C1 segment of cervical spinal cord (tissue), 14 donors: ENCODE results near the gene NCMAP.
"Not testable (repeated sequence)": the region's sequence is repeated elsewhere in the genome, so short reads cannot be mapped to it uniquely, and the experiment has no call there.

Experiments
- DNase-seq, 14 donors: peaks; one replicate each; lab custom pipeline; 2025; lab: John Stamatoyannopoulos, UW

Gene NCMAP

DNA sequence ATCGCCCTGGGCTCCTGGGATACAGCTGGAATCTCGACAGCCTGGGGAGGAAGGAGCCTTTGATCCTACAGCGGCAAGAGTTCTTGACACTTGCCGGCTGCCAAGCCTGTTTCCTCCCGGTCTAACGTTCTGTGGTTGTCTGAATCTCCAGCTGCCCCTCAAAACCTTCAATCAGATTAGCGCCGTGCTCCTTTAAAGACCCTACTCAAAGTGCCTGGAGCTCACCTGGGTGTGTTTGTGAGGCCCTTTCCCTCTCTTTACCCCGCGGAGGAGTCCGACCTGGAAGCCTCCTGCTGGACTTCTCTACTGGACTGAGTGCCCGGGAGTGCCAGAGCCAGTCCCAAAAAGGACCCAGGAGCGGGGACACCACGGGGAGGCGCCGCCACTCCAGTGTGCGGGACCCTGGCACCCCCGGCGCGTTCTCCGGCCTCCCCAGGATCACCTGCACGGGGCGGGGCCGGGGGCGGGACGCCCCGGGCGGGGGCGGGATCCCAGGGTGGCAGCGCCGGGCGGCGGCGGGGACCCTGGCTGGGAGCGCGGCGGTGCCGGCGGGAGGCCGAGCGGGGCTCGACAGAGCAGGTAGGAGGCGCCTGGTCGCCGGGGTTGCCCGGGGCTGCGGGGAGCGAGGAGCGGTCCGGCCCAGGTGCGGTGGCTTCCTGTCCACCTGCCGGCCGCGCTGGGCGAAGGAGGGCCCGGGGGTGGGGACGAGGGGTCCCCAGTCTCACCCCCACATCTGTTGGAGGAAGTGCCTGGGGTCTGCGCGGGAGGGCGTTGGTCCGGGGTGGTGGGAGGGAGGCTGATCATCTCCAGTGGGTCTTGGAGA, at the start of gene NCMAP:
NCMAP (plus strand) TSS at position 497 of the 823 bp plus-strand sequence. CDS start 39,344 bp downstream, outside the sequence.
- DNase-seq = no peak

GRCh38 chr1:24506691-24507381, 49.1 kb upstream of the NCMAP start:
- peak in 1 of 14 donors; percentile 48 for DNase-seq

GRCh38 chr1:24507405-24507804, 48.5 kb upstream of the NCMAP start:
- no peak for DNase-seq

- no peak for DNase-seq
These were observed 47.0 kb upstream of the NCMAP start for GRCh38 chr1:24508911-24509310.

DNA sequence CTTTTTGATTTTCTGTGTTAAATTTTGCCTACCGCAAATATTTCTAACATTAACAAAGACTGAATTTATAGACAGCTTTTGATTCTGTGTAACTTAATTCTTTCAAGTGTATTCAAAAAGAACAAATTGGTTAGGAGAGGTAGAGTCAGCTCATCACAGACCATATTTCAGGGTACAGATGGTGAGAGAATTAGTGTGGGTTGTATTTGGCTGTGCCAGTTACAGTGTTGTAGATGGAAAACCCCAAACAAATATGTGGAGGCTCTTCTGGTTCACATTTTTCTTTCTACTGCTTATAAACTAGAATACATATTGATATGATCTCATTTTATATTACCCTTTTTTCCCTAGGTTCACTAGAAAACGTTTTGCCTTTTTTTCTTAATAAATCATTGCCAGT, 42.2 kb upstream of the NCMAP start:
- DNase-seq = peak in 1 of 14 donors; percentile 76

- peak in 1 of 14 donors; percentile 33 for DNase-seq
These were observed 40.9 kb upstream of the NCMAP start for GRCh38 chr1:24514946-24515345.

- peak in 1 of 14 donors; percentile 73 for DNase-seq
These were observed 40.1 kb upstream of the NCMAP start for GRCh38 chr1:24515671-24516209.

- DNase-seq = peak in 1 of 14 donors; percentile 32
These were observed 39.4 kb upstream of the NCMAP start for GRCh38 chr1:24516506-24516905.

DNA sequence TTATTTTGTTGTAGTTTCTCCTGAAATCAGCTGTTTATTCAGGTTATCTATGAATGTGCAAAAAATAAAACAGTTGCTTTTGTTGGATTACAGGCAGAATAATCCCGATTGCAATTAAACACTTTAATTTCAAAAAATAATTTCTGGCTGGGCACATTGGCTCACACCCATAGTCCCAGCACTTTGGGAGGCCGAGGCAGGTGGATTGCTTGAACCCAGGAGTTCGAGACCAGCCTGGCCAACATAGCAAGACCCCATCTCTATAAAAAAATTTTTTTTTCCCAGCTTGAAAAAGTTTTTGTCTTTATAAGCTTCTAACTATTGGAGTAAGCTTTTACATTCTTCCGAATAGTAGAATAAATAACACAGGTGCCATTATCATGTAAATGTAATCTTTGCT, 38.0 kb upstream of the NCMAP start:
- DNase-seq = no peak

- DNase-seq = not testable (repeated sequence)
These were observed 35.6 kb upstream of the NCMAP start for GRCh38 chr1:24520282-24520681.

- DNase-seq = no peak
These were observed 30.3 kb upstream of the NCMAP start for GRCh38 chr1:24525606-24526005.

DNA sequence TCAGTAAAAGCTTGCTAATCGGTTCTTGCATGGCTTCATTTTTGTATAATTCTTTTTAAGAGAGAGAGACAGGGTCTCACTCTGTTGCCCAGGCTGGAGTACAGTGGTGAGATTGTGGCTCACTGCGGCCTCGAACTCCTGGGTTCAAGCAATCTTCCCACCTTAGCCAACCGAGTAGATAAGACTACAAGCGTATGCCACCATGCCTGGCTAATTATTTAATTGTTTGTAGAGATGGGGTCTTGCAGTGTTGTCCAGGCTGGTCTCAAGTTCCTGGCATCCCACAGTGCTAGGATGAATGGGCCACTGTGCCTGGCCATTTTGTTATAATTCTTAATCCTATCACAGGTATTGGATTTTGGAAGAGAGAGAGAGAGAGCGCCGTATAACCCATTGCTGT, 29.8 kb upstream of the NCMAP start:
- no peak for DNase-seq

- no peak for DNase-seq
These were observed 28.8 kb upstream of the NCMAP start for GRCh38 chr1:24526940-24527542.

- no peak for DNase-seq
These were observed 27.1 kb upstream of the NCMAP start for GRCh38 chr1:24528744-24529143.

DNA sequence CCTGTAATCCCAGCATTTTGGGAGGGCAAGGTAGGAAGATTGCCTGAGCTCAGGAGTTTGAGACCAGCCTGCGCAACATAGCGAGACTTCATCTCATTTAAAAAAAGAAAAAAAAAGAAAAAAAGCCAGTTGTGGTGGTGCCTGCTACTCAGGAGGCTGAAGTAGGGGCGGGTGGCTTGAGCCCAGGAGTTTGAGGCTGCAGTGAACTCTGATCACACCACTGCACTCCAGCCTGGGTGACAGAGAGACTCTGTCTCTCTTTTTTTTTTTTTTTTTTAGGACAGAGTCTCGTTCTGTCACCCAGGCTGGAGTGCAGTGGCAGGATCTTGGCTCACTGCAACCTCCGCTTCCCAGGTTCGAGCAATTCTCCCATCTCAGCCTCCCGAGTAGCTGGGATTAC, 26.6 kb upstream of the NCMAP start:
- not testable (repeated sequence) for DNase-seq

GRCh38 chr1:24535021-24535424, 20.9 kb upstream of the NCMAP start:
- DNase-seq = no peak

DNA sequence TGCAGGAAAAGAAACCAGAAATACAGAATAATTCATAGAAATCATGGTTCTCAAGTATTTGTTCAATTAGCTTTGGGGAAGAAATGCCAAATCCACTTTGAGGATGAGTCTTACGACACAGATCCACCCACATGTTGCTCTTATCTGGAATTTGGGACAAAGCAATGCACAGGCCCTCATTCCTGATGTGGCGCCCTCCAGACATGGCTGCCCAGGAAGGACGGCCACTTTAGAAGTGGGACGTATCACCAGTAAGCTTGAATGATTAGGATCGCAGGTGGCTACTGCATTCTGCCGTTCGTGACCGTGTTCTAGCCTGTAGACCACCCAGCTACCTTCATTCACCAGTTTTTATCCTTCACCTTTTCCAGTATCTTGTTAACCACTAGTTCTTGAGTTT, 20.1 kb upstream of the NCMAP start:
- no peak for DNase-seq

DNA sequence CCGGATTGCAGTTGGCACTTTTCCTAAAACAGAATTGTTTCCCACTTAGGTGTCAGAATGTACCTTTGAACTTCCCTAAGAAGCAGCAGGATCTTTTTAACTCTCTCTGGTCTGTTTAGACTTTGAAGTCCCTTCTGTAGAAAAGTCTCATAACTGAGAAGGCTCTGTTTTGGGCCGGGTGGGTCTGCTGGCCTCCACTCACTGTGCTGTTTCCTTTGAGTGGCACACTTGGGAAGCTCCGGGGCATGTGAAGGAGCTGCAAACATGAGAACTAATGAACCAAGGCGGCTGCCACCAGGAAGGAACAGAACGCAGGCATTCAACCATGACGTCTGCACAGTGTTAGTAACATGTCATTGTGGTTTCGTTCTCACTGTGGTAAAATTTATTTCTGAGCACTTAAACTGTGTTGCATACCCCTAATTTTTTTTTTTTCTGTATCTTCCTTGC, 19.5 kb upstream of the NCMAP start:
- no peak for DNase-seq

DNA sequence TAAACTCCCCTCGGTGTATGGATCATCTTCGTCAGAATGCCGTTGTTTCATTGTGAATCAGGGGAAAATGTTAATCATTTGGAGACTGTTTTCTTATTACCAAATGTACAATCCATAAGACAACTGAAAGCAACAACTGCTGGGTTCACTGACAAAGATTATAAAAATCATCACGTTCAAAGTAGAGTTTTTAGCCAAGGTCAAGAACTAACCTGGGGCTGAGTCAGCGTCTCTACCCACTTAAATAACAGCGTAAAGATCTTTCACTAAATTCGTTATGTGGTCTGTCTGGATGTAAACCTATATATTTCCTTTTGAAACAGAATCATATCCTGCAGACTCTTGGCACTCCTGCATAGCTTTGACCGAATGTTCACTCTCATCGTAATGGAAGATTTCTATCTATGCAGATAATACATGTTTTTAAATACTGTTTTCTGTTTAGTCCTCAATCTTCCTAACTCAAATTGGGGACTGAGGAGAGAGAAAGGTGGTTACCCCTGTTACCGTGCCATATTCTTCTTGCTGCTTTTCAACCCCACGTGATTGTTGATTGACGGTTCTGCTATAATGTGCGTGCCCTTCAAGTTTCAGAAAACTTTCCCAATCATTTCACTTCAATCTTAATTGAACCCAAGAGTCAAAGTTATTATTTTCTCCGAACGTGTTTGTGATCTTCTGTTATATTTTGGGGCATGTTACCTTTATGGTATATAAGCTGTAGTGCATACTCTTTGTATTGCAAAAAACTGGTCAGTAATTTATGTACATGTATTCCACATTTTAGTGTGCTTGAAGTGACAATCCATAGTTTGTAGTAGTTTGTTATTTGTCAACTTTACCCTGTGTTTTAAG, 15.6 kb upstream of the NCMAP start:
- DNase-seq = no peak

DNA sequence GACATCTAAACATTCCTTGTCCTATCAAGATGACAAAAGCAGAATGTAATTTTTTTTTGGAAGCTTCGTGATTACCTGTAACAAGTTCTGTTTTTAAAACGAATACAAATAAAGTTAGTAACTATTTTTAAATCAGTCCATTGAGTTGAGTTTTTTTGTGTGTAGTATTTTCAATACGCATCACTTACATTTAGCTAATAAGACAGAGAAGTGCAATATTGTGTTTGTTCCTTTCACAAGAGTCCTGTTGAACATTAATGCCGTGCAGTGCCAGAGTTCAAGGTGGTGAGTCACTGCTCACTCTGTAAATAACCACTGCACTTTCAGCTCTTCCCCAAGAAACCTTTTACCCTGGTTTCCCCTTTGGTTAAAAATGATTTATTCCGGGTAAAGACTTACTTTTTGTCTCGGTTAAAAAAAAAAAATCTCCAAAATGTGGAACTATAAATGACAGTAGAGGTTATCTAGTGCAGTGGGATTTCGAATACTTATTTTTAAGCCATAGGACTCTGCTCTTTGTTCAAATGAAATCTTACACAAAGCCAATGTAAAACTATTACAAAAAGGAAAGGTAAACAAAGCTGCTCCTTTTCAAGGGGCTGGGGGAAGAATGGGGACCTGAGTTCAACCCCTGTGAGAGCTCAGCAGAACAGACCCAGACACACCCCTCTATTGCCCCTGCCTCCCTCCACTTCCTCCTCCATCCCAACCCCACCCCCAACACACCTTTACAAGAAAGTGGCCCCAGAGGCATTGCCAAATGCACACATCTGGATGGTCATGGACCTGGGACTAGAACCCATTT, 14.8 kb upstream of the NCMAP start:
- DNase-seq = no peak
